Upper lobe of left lung (tissue), 6 donors: ENCODE measurements around the gene SGTA. TPM values are rescaled to one million over a fixed set of nuclear protein-coding genes. Genes with fewer than 3 reads are reported as not detected.

Experiments
- ATAC-seq, 2 donors: fragments of 200-7000 bp; cut with Tn5 transposase; one replicate each; pipeline ENCODE4 v1.9.1; 2022; ENCODE audit warnings: mild to moderate bottlenecking in 2 of 2, moderate library complexity in 2 of 2; ENCODE audit not compliant: low FRiP score in 2 of 2
- DNase-seq, 2 donors: peaks; one replicate each; pipeline ENCODE4 v3.0.0-alpha.2; 2019 to 2020
- H3K27ac ChIP-seq, 4 donors: fragments of 200-600 bp; sonication (generic); one replicate each; pipeline ENCODE4 v1.5.1; 2016 to 2019
- H3K27me3 ChIP-seq, 4 donors: fragments of 200-600 bp; sonication (generic); one replicate each; pipeline ENCODE4 v1.5.1; 2017 to 2019
- H3K36me3 ChIP-seq, 4 donors: fragments of 200-600 bp; sonication (generic); one replicate each; pipeline ENCODE4 v1.5.1; 2016 to 2019
- H3K4me1 ChIP-seq, 4 donors: fragments of 200-600 bp; sonication (generic); one replicate each; pipeline ENCODE4 v1.5.1; 2018 to 2019
- H3K4me3 ChIP-seq, 4 donors: fragments of 200-600 bp; sonication (generic); one replicate each; pipeline ENCODE4 v1.5.1; 2017 to 2019; ENCODE audit warnings: mild to moderate bottlenecking in 2 of 4, moderate library complexity in 1 of 4
- H3K9me3 ChIP-seq, 4 donors: fragments of 200-600 bp; sonication (generic); one replicate each; pipeline ENCODE4 v1.5.1; 2018 to 2019
- CTCF ChIP-seq, 6 experiments: fragments of 450-650 bp in 4 of 6; fragments of 200-600 bp in 2 of 6; sonication (generic) in 2 of 6; IDR thresholded peaks; one replicate each; pipeline ENCODE4 v1.5.1; 2016 to 2019; ENCODE audit warnings: antibody characterized with exemption in 6 of 6
- EP300 ChIP-seq, 4 donors: sonication (generic); formaldehyde crosslinking; IDR thresholded peaks; one replicate each; pipeline ENCODE4 v1.5.1; 2017; ENCODE audit warnings: antibody characterized with exemption in 4 of 4, control low read depth in 2 of 4
- POLR2A ChIP-seq, 4 donors: fragments of 450-650 bp; IDR thresholded peaks; one replicate each; pipeline ENCODE4 v1.5.1; 2016 to 2017; ENCODE audit warnings: antibody characterized with exemption in 4 of 4, mild to moderate bottlenecking in 2 of 4
- POLR2AphosphoS5 ChIP-seq, 2 donors: sonication (generic); formaldehyde crosslinking; IDR thresholded peaks; one replicate each; pipeline ENCODE4 v1.5.1; 2017; ENCODE audit warnings: antibody characterized with exemption in 2 of 2
- WGBS, 2 donors: methylation state at CpG; one replicate each; pipeline ENCODE4 v1.1.5; 2017 to 2018; 5-methylcytosine and 5-hydroxymethylcytosine counted together
- total RNA-seq, 6 donors: library from RNA; depleted of rRNA in 4 of 6; stranded (reverse); fragments of >200 nt in 4 of 6; gene quantifications; one replicate each; pipeline versions ENCODE4 v1.1.0 to v1.2.1, GENCODE V29; 2016 to 2021
- donor health status: DM: no; HTN: no; CAD: no; lungs with moderate emphysema.
- donor health status: DM: no; HTN: yes; CAD: no; lungs with severe emphysema.

The SGTA gene
- total RNA-seq, 6 donors from 2014 or later, result 34.3 to 56.4 (median 46.1) TPM

- 38 to 42% methylated on average over 19 to 29 of the region's 39 CpGs for WGBS, 2 donors
- no peak for ATAC-seq
- peaks cover 9 to 38% (median 13%) of the 10 kb centered on the region in 4 donors for H3K4me1 ChIP-seq
- H3K36me3 ChIP-seq, result no peaks in the 10 kb centered on the region
- no peak overlapping the region for H3K27ac ChIP-seq
- DNase-seq, result peak in 1 of 2 donors; percentile 74
- H3K9me3 ChIP-seq, result no peaks in the 10 kb centered on the region
- TF ChIP-seq CTCF (IDR thresholded peaks at IDR 0.05) (no peak), POLR2A (IDR thresholded peaks at IDR 0.05) (no peak), POLR2AphosphoS5 (IDR thresholded peaks at IDR 0.05) (no peak), EP300 (IDR thresholded peaks at IDR 0.05) (no peak)
- peak overlapping the region in 3 of 4 donors; percentile 30 to 44 (median 39) for H3K4me3 ChIP-seq
- H3K27me3 ChIP-seq, result peaks cover 0 to 30% (median 22%) of the 10 kb centered on the region in 4 donors
These were observed 61.2 kb downstream of the SGTA start for GRCh38 chr19:2721570-2722540.

DNA sequence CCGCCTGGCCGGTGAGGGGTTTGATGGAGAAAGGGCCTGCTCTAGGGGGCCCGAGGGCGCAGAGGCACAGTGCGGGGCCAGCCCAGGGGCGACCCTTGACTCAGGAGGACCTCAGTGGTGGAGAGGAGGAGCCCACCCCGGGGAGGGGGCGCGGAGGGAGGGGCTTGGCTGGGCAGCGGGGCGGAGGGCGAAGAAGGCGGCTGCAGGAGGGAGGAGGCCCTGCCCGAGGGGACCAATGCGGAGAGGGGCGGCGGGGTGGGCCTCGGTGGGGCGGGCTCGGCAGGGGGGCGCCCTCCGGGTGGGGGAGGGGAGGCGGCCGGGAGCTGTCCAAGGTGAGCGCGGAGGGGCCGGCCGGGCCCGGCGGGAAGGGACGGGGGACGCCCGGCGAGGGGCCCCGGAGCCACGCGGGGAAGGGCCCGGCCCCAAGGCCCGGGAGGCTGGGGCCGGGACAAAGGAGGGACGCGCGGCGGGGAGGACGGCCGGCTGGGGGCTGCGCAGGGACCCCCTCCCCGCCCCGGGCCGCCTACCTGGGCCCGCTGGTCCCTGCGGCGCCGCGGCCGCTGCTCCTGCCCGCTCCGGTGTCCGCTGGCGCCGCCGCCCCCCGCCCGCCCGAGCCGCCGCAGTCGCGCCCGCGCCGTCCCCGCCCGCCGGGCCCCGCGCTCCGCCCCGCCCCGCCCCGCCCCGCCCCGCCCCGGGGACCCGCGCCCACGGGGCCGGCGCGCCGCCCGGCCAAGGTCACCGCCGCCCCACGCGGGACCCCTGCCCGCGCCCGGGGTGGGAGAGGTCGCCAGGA is 62.1 kb downstream of the SGTA start, which contains the start of gene DIRAS1:
TSS of gene DIRAS1 (minus strand) at position 596 of the 793 bp plus-strand sequence. CDS start 3,566 bp downstream, outside the sequence.
- no peak for ATAC-seq
- Histone ChIP-seq H3K9me3 (no peaks in the 10 kb centered on the region), H3K27ac (no peak within 1 kb of the TSS), H3K36me3 (no peaks in the 10 kb centered on the region), H3K27me3 (peaks cover 0 to 30% (median 21%) of the 10 kb centered on the region in 4 donors), H3K4me1 (peaks cover 9 to 33% (median 12%) of the 10 kb centered on the region in 4 donors), H3K4me3 (peak within 1 kb of the TSS in 3 of 4 donors; percentile 30 to 44 (median 43))
- 3 to 5% methylated on average over 16 to 39 of the region's 100 CpGs for WGBS, 2 donors
- TF ChIP-seq CTCF (IDR thresholded peaks at IDR 0.05), result no peak
- no peak for TF ChIP-seq POLR2A (IDR thresholded peaks at IDR 0.05)
- no peak for TF ChIP-seq EP300 (IDR thresholded peaks at IDR 0.05)
- TF ChIP-seq POLR2AphosphoS5 (IDR thresholded peaks at IDR 0.05), result no peak
- DNase-seq, result peak in 1 of 2 donors; percentile 76

DNA sequence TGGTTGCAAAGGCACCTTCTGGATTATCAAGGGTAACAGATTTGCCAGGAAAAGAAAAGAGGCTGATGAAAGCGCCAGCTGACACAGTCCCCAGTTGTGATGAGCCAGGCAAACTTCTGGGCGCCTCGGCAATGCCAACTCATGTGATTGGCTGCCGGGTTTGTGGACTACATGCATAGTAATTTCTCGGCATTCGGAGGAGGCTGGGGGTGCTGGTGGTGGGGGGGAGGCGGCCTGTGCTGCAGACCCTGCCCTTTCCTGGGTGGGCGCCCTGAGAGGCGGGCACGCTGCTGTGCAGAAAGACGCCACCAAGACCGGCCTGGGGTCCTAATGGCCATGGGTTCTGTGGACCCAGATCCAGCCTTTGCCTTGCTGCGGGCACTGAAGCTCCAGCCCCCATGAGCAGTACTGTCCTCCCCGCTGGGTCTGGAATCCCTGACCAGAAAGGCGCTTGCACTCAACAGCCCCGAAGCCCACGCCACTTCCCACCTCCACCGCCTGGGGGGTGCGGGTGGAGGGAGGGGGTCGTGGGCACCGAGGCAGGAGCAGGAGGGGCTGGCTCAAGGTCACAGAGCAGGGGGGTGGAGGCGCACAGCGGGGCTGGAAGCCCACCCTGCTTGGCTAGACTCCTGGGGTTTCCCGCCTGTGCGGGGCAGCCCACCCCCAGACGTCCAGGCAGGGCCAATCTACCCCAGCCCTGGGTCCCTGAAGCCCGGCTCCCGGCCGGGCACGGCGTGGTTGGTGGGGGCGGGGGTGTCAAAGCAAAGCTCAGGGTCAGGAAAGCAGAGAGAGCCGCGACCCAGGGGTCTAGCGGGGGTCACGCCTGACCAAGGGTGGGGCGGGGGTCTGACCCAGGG is 62.9 kb downstream of the SGTA start:
- peaks cover 0 to 30% (median 21%) of the 10 kb centered on the region in 4 donors for H3K27me3 ChIP-seq
- TF ChIP-seq EP300 (IDR thresholded peaks at IDR 0.05), result no peak
- TF ChIP-seq POLR2A (IDR thresholded peaks at IDR 0.05), result no peak
- TF ChIP-seq POLR2AphosphoS5 (IDR thresholded peaks at IDR 0.05), result no peak
- TF ChIP-seq CTCF (IDR thresholded peaks at IDR 0.05), result no peak
- peaks cover 4 to 8% (median 5%) of the 10 kb centered on the region in 4 donors for H3K9me3 ChIP-seq
- 5 to 6% methylated on average over 10 to 22 of the region's 37 CpGs for WGBS, 2 donors
- no peaks in the 10 kb centered on the region for H3K36me3 ChIP-seq
- ATAC-seq (no peak), DNase-seq (no peak)
- H3K27ac ChIP-seq, result no peak overlapping the region
- H3K4me3 ChIP-seq, result peak overlapping the region in 3 of 4 donors; percentile 30 to 44 (median 43)
- H3K4me1 ChIP-seq, result peaks cover 9 to 33% (median 12%) of the 10 kb centered on the region in 4 donors

DNA sequence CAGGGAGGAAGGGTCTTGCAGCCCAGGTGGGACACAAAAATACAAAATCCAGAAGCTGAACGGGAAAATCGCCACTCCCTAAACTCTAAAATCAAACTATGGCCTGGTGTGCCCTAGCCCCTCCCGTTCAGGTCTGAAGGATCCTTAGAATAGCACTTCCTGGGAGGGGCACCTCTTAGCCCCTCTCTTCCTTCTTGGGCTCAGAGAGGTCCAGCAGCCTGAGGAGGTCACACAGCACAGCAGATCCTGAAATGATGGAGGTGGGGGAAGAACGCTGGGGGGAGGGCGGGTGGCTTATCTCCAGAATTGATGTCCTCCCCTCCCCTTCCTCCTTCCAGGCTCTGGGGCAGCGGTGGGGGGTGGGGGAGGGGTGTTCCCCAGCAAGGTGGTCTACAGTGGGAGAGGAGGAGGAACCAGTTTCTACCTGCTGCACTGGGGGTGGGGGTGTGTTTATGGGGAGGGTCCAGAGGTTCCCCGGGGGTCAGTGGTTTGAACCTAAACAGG is 63.8 kb downstream of the SGTA start:
- TF ChIP-seq CTCF (IDR thresholded peaks at IDR 0.05) (no peak), EP300 (IDR thresholded peaks at IDR 0.05) (no peak), POLR2A (IDR thresholded peaks at IDR 0.05) (no peak), POLR2AphosphoS5 (IDR thresholded peaks at IDR 0.05) (no peak)
- no peaks in the 10 kb centered on the region for H3K36me3 ChIP-seq
- no peak for ATAC-seq
- no peak overlapping the region for H3K4me3 ChIP-seq
- peaks cover 0 to 30% (median 21%) of the 10 kb centered on the region in 4 donors for H3K27me3 ChIP-seq
- DNase-seq, result no peak
- 36 to 53% methylated on average over 3 to 7 of the region's 7 CpGs for WGBS, 2 donors
- H3K9me3 ChIP-seq, result peaks cover 4 to 10% (median 6%) of the 10 kb centered on the region in 4 donors
- no peak overlapping the region for H3K27ac ChIP-seq
- peaks cover 9 to 33% (median 12%) of the 10 kb centered on the region in 4 donors for H3K4me1 ChIP-seq
